ENCODE measurements around the gene ATXN7. TPM values are rescaled to one million over a fixed set of nuclear protein-coding genes. Genes with fewer than 3 reads are reported as not detected.

Gene ATXN7
- total and polyA plus RNA-seq, 8 donors = 7.3 to 40.4 (median 25.2) TPM

- FAIRE-seq (no peak), ATAC-seq (peak; percentile 83 to 94 (median 92)), DNase-seq (peak in 5 of 6 donors; percentile 66 to 79 (median 69))
- no peaks in the 10 kb centered on the region for H3K27me3 ChIP-seq
- H3K27ac ChIP-seq = peak overlapping the region in 1 of 4 donors; percentile 38
- H3K9me3 ChIP-seq = no peaks in the 10 kb centered on the region
- peak; percentile 76 to 94 (median 85) for TF ChIP-seq CTCF (IDR thresholded peaks at IDR 0.05)
- WGBS, 2 donors = 31 to 33% methylated on average over 3 of the region's 3 CpGs
- no peak overlapping the region for H3K4me3 ChIP-seq
- intact Hi-C loops (cut with DNase I) = loop anchor here in 1 of 3 donors (5.0 kb wide), 1 partner anchor 81 kb away; the partner anchor contains the start of gene SCAANT1
- H3K4me1 ChIP-seq = peaks cover 8 to 18% (median 17%) of the 10 kb centered on the region in 3 donors
- peaks cover 6 to 43% (median 23%) of the 10 kb centered on the region in 3 donors for H3K36me3 ChIP-seq
Observed at GRCh38 chr3:63993653-63994079, 130.0 kb downstream of the ATXN7 start.

- Histone ChIP-seq H3K4me1 (peaks cover 16 to 29% (median 26%) of the 10 kb centered on the region in 3 donors), H3K36me3 (peaks cover 6 to 30% (median 18%) of the 10 kb centered on the region in 3 donors), H3K27ac (no peak overlapping the region), H3K4me3 (no peak overlapping the region), H3K27me3 (no peaks in the 10 kb centered on the region), H3K9me3 (no peaks in the 10 kb centered on the region)
- DNase-seq = no peak
- TF ChIP-seq CTCF (IDR thresholded peaks at IDR 0.05) = no peak
- no peak for ATAC-seq
- intact Hi-C loops (cut with DNase I) = loop anchor here in 1 of 3 donors (5.0 kb wide), 1 partner anchor 33 kb away; no protein-coding TSS in a partner anchor
- no peak for FAIRE-seq
- 86 to 89% methylated on average over 5 of the region's 5 CpGs for WGBS, 2 donors
Observed at GRCh38 chr3:63995086-63995485, 131.4 kb downstream of the ATXN7 start.

- FAIRE-seq = no peak
- peaks cover 3 to 16% (median 9%) of the 10 kb centered on the region in 3 donors for H3K36me3 ChIP-seq
- no peak for TF ChIP-seq CTCF (IDR thresholded peaks at IDR 0.05)
- WGBS, 2 donors = 30 to 31% methylated on average over 10 of the region's 10 CpGs
- peaks cover 46 to 63% (median 60%) of the 10 kb centered on the region in 3 donors for H3K4me1 ChIP-seq
- H3K27ac ChIP-seq = peak overlapping the region; percentile 60 to 81 (median 69)
- H3K4me3 ChIP-seq = peak overlapping the region in 1 of 4 donors; percentile 1
- DNase-seq = peak in 5 of 6 donors; percentile 64 to 82 (median 69)
- H3K27me3 ChIP-seq = no peaks in the 10 kb centered on the region
- intact Hi-C loops (cut with DNase I) = loop anchor here in 1 of 3 donors (5.0 kb wide), 1 partner anchor 37 kb away; no protein-coding TSS in a partner anchor
- no peaks in the 10 kb centered on the region for H3K9me3 ChIP-seq
- peak; percentile 82 to 88 (median 84) for ATAC-seq
Observed at GRCh38 chr3:63998852-63999754, 135.4 kb downstream of the ATXN7 start.

GRCh38 chr3:64000453-64001055 lies 136.9 kb downstream of the ATXN7 start:
- Histone ChIP-seq H3K4me3 (no peak overlapping the region), H3K4me1 (peaks cover 46 to 74% (median 71%) of the 10 kb centered on the region in 3 donors), H3K27me3 (no peaks in the 10 kb centered on the region), H3K9me3 (no peaks in the 10 kb centered on the region), H3K36me3 (peaks cover 3 to 11% (median 7%) of the 10 kb centered on the region in 3 donors), H3K27ac (peak overlapping the region in 3 of 4 donors; percentile 15 to 81 (median 77))
- no peak for DNase-seq
- no peak for TF ChIP-seq CTCF (IDR thresholded peaks at IDR 0.05)
- WGBS, 2 donors = 40 to 63% methylated on average over 9 of the region's 9 CpGs
- FAIRE-seq = no peak
- ATAC-seq = no peak
- intact Hi-C loops (cut with DNase I) = no loop called here
